ENCODE data around the gene BRAT1.
A peak's percentile ranks its signal among the peaks of the same experiment; 100 is the strongest.

The BRAT1 gene

DNA sequence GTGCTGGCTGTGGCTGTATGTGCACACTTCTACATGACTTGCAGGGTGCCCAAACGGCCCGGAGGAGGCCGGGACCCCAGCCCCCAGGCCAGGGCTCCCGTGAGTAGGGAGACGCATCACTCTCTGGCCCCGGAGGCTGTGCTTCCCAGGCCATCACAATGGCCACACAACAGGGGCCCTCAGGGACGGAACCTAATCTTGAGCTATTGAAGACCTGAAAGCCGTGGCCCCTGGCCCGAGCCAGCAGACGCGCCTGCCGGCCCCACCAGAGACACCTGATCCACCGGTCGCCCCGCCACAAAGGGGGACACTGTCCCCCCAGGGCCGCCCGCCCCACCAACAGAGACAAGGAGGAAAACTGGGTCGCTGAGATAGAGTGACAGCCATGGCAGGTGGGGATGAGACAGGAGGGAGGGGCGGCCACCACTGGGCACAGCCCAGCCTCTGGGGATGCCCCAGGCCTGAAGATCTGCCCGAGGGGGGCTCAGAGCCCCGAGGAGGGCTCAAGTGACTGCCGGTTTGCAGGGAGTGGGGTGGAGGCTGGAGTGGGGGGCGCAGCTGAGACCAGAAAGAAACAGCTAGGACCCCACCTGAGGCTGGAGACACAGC lies 45.9 kb downstream of the BRAT1 start:
- DNase-seq: no peak

GRCh38 chr7:2508327-2509215 lies 46.8 kb downstream of the BRAT1 start:
- DNase-seq: peak; percentile 30

DNA sequence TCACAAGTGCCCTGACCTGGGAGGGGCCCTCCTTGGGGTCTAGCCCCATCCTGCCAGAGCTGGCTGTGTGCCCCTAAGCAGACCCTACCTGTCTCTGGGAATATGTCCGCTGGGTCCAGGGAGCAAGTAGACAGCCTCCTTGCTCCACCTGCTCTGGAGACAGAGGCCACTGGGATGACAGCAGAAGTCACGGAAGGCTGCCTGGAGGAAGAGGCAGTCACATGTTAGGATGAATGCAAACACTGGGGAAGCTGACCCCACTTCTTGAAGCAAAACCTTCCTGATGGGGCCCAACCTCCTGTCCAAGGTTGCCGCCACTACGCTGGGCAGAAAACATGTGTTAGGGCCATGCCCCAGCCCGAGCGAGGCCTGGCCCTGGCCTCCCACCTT lies 47.4 kb downstream of the BRAT1 start:
- no peak for DNase-seq

DNA sequence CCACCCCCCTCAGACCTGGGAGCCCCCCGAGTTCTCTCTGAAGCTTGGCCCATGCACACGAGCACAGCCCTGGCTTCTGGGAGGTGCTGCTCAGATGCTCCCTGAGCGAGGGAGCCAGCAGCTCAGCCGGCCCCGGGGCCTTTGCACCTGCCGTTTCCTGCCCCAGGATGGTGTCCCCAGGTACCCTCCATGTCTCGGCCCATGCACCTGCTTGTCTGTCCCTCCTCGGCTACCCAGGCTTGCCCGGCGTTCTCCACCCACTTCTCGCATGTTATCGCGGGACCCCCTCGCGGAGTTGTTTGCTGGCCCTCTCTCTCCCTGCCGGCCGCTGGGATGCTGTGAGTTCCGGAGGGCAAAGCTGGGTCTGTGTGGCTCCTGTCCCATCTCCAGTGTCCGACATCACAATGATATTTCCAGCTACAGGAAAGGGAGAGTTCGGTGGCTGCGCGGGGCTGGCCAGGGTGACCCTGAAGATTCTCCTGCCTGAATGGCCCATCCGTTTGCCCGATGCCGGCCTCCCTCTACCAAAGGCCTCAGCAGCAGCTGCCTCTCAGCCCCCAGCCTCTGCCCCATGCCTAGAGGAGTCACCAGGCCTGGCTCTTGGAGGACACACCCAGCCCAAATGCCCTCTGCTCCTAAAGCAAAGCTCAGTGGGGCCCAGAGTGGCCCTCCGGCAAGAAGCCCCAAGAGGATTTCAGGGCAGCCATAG lies 48.0 kb downstream of the BRAT1 start:
- no peak for DNase-seq

GRCh38 chr7:2505401-2505800 lies 49.9 kb downstream of the BRAT1 start:
- no peak for DNase-seq

GRCh38 chr7:2504889-2505375 lies 50.4 kb downstream of the BRAT1 start:
- no peak for DNase-seq

GRCh38 chr7:2504128-2504888 lies 51.0 kb downstream of the BRAT1 start:
- no peak for DNase-seq

GRCh38 chr7:2503056-2503941 lies 52.0 kb downstream of the BRAT1 start:
- DNase-seq: no peak

DNA sequence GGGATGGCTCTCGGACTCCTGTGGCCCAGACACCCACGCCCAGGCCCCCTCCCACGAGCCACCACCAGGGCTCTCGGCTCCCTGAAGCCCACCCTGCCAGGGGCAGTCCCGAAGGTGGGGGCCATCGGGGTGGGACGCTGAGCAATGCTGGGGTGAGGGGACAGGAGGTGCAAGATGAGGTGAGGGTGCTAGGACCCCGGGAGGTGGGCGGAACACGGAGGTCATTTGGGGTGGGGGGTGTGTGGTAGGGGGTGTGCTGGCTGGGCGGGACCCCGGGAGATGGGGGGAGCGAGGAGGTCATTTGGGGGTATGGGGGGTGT lies 52.7 kb downstream of the BRAT1 start:
- no peak for DNase-seq

DNA sequence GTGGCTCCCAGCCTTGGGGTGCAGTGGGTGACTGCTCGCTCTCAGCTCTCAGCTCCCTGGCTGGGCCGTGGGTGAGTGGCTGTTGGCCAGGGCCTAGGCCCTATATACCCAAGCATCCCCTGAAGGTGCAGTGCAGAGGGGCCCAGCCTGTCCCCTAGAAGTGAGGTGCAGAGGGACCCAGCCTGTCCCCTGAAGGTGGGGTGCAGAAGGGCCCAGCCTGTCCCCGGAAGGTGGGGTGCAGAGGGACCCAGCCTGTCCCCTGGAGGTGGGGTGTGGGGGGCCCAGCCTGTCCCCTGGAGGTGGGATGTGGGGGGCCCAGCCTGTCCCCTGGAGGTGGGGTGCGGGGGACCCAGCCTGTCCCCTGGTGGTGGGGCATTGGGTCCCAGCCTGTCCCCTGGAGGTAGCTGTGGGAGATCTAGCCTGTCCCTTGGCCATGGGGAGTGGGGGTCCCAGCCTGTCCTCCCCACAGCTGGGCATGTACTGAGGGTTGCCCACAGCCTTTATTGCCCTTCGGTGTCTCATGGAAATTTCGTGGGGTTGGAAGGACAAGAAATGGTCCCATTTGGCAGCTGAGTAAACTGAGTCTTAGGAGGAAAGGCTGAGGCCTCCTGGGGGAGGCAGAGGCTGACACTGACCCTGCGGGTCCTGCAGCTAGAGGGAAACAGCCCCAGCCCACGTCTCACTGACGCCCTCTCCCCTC lies 53.2 kb downstream of the BRAT1 start:
- no peak for DNase-seq

DNA sequence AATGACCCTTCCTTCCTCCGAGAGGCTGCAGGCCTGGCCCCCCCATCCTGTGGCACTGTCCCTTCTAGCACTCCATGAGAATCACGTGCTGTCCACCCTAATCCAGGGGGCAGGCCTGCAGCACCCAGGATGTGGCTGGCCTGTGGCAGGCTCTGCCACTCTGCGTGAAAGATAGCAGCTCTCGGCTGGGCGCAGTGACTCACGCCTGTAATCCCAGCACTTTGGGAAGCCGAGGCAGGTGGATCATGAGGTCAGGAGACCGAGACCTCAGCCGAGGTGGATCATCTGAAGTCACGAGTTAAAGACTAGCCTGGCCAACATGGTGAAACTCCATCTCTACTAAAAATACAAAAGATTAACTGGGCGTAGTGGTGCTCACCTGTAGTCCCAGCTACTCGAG lies 54.6 kb downstream of the BRAT1 start:
- DNase-seq: no peak

- no peak for DNase-seq
Measured at GRCh38 chr7:2499719-2500430, 55.4 kb downstream of the BRAT1 start.

GRCh38 chr7:2499181-2499580 lies 56.1 kb downstream of the BRAT1 start:
- DNase-seq: no peak

DNA sequence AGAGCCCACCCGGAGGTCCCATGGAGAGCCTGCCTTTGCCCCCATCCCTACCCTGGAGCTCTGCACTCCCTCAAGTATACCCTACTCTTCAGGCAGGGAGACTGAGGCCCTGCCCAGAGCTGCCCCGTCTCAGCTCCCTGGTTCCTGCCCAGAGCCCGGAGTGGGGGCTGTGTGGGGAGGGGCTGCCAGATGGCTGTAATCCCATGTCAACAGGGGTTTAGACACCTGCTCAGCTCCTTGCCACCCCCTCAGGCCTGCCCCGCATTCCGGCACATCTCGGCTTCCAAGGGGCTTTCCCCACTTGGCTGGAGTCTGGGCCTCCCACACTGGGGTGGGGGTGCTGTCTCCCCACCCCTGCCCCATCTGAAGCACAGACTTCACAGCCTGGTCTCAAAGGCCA lies 56.6 kb downstream of the BRAT1 start:
- DNase-seq: no peak

- no peak for DNase-seq
Measured at GRCh38 chr7:2497500-2498336, 57.6 kb downstream of the BRAT1 start.

- DNase-seq: no peak
Measured at GRCh38 chr7:2497065-2497464, 58.3 kb downstream of the BRAT1 start.

DNA sequence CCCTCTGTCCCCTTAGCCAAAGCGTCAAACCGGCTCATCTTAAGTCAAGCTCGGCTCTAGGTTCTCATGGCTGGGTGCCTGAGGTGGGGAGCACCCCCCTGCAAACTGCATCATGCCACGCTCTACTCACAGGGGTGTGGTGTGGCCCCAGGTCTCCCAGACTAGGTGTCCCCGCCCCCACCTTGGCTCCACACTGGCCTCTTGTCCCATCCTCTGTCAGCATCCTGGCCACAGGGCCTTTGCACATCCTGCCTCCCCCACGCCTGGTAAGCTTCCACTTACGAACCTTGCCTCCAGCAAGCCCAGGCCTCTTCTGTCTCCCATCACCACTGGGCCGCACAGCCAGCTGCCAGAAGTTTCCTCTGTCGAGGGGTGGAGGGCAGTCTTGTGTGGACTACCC lies 58.9 kb downstream of the BRAT1 start:
- DNase-seq: no peak

- DNase-seq: no peak
Measured at GRCh38 chr7:2495418-2496299, 59.7 kb downstream of the BRAT1 start.

All from OCI-M1 (cell line).